HG02623 (cell line): ENCODE results near the gene RASL10A.

Source experiments
- ATAC-seq: cut with Tn5 transposase; IDR thresholded peaks from one replicate; pipeline ENCODE4 v1.9.1; 2021; ENCODE audit warnings: moderate library complexity; ENCODE audit not compliant: unreplicated experiment

The RASL10A gene

GRCh38 chr22:29323641-29324040 lies 8.1 kb upstream of the RASL10A start:
- no peak for ATAC-seq

- ATAC-seq: no peak
Measured at GRCh38 chr22:29320546-29320945, 5.0 kb upstream of the RASL10A start.

- no peak for ATAC-seq
Measured at GRCh38 chr22:29319072-29319471, 3.6 kb upstream of the RASL10A start.

GRCh38 chr22:29317827-29318454 lies 2.4 kb upstream of the RASL10A start:
- no peak for ATAC-seq

- ATAC-seq: no peak
Measured at GRCh38 chr22:29316141-29316828, 788 bp upstream of the RASL10A start.

GRCh38 chr22:29314537-29315285 lies 786 bp downstream of the RASL10A start:
- ATAC-seq: no peak

GRCh38 chr22:29313576-29314466 lies 1.7 kb downstream of the RASL10A start:
- no peak for ATAC-seq

GRCh38 chr22:29313126-29313575 lies 2.3 kb downstream of the RASL10A start:
- no peak for ATAC-seq

- ATAC-seq: no peak
Measured at GRCh38 chr22:29312218-29313125, 3.0 kb downstream of the RASL10A start.

GRCh38 chr22:29311464-29312217 lies 3.9 kb downstream of the RASL10A start:
- no peak for ATAC-seq

- ATAC-seq: no peak
Measured at GRCh38 chr22:29310863-29311339, 4.6 kb downstream of the RASL10A start.

- ATAC-seq: no peak
Measured at GRCh38 chr22:29310065-29310862, 5.2 kb downstream of the RASL10A start.

- no peak for ATAC-seq
Measured at GRCh38 chr22:29309332-29310064, 6.0 kb downstream of the RASL10A start.

GRCh38 chr22:29308791-29309262 lies 6.7 kb downstream of the RASL10A start:
- ATAC-seq: no peak

- ATAC-seq: no peak
Measured at GRCh38 chr22:29308148-29308790, 7.2 kb downstream of the RASL10A start.

GRCh38 chr22:29307596-29308147 lies 7.8 kb downstream of the RASL10A start:
- ATAC-seq: no peak
